OCI-M2 (cell line): ENCODE measurements around the gene MEPE.

Source experiments
- DNase-seq: peaks from one replicate; lab custom pipeline; 2025; ENCODE audit not compliant: unreplicated experiment; lab: John Stamatoyannopoulos, UW

Gene MEPE, protein sequence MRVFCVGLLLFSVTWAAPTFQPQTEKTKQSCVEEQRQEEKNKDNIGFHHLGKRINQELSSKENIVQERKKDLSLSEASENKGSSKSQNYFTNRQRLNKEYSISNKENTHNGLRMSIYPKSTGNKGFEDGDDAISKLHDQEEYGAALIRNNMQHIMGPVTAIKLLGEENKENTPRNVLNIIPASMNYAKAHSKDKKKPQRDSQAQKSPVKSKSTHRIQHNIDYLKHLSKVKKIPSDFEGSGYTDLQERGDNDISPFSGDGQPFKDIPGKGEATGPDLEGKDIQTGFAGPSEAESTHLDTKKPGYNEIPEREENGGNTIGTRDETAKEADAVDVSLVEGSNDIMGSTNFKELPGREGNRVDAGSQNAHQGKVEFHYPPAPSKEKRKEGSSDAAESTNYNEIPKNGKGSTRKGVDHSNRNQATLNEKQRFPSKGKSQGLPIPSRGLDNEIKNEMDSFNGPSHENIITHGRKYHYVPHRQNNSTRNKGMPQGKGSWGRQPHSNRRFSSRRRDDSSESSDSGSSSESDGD

DNA sequence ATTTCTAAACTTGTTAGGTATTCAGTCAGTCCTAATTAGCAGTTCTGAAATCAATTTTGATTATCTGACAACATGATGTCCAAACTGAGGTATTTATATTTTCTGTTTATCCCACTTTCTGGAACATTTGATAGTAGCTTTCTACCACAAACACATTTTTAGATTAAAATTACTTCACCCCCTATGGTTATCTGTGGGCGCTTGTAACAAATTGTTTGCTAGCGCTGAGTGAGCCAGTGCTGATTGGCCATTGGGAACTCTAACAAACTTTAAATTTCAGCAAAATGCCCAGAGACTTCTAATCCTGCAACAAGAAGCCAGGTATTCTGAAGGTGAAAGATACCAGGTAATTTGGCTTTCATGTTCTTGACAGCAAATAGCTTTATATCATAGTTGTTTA is at the start of gene MEPE:
Gene MEPE, plus strand, starts transcription at position 301 of the 400 bp plus-strand sequence. CDS start 1,746 bp downstream, outside the sequence.
- no peak for DNase-seq

DNA sequence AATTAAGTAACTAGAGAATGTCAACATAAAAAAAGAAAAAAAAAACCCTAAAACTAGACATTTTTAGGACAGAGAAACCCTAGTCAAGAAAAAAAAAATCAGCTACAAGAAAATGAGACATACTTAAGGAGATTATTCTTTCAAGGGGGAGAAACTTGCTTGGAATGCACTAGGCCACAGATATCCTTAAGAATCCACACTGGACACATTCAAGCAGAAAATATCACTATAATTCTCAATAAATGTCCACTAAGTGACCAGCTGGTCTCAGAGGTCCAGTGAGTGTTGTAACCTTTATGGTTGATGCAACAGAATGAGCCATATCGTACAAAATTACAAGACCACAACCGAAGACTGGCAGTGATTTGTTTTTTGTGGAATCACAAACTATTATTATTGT is 49.0 kb upstream of the MEPE start:
- no peak for DNase-seq

DNA sequence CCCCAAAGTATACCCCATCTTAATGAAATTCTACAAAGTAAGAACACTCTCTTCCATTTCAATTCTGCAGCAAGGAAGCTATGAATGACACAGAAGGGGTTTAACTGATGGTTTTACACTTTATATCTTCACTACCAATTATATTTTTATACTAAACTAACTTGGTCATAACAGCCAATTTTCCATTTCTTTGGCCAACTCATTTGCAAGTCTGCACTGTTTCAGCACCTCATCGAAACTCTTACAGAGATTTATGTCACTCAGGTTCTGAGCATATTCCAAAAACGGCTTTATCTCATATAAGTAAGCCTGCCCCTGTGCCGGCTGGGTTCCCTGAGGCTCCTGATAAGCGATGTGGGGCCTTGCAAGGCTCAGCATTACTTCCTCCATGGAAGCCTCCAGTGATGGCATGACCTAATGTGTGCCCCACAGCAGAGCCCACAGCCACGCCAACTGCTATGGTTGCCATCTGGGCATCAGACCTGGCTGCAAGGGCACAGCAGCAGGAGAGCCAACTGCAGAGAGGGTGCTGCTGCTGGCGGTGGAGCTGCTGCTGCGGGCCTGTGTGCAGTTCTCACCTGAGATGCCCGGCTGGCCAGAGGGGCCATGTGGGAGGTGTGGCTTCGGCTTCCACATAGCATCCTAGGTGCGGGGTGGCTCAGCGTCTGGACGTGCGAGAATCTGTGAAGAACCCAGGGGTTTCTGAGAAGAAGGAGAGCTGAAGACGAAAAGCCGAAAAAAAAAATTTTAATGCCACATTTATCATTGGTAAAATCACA is 46.8 kb upstream of the MEPE start:
- no peak for DNase-seq

DNA sequence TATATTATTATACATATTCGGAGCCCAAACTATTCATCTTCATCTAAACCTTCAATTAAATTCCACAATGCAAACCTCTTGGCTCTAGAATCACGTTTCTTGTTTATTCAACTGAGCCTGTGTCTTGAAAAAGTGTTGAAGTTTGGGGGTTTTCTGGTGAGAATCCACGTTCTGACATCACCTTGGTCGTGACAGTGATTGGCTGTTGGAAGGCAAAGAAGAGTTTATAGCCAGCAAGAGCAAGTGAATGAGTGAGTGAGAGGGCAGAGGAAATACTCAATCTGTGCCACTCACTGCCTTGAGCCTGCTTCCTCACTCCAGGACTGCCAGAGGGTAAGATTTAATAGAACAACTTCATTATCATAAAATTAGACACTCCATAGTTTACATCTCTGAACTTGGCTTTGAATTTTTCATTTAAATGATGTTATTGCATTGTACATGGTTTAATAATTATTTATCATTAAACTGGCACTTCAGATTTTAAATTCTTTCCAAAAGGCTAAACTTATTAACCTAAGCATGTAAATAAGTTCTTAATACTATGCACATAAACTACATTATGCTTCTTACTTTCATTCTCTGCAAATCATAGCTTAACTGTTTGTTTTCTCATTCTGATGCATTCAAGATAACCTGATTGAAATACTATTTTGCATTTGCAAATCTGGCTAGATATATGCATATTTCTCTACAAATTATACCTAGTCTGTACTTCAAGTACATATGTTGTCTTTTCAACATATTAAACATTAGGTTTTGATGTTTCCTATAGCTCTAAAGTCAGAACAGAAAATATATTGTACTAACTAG is 33.3 kb upstream of the MEPE start, which contains the start of gene IBSP:
Gene IBSP, plus strand, starts transcription at position 254 of the 813 bp plus-strand sequence. CDS start 2,808 bp downstream, outside the sequence.
- DNase-seq: no peak

GRCh38 chr4:87802858-87803257 is 29.9 kb upstream of the MEPE start:
- no peak for DNase-seq

DNA sequence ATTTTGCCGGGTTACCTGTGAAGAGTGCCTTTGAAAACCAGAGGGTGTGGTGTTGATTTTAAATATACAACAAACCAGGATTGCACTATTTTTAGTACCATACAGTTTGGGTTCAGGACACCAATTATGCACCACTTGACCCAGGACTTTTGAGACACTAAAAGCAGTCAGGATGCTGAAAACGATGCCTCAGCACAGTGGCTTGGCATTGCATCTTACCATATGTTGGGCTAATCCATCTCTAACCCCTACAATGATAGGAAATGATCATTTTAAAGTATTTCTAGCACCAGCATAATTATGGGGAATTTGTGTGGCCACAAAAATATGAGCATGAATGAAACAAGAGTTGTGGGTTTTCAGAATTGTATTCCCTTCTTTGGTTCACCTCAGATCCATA is 29.3 kb upstream of the MEPE start:
- no peak for DNase-seq

DNA sequence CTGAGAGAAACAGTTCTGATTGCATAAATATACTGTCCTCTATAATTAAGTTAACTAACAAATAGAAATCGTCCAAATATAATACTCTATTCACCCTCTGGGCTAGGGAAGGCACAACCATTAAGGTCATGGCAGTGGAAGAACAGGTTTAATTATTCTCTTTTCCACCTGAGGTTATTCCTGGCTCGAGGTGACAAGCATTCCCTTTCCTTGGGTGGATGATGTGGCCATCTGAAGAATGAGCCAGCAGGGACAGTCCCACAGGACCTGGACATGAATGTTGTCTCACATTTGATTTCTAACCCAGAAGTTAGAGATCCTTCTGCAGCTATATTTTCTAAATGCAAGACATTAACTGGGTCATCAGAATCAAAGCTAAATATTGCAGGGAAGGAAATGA is 27.9 kb upstream of the MEPE start:
- DNase-seq: no peak

GRCh38 chr4:87805971-87806370 is 26.8 kb upstream of the MEPE start:
- no peak for DNase-seq

DNA sequence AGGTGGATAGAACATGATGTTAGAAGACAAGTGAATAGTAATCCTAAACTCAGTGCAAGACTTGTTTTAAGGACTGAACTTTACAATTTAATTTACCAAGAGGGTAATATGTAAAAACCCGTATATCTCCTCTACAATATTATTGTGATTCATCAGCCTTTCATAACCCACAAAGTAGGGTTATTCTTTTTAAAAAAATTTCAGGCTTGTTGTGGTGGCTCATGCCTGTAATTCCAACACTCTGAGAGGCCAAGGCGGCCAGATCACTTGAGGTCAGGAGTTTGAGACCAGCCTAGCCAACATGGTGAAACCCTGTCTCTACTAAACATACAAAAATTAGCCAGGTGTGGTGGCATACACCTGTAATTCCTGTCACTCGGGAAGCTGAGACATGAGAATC is 26.2 kb upstream of the MEPE start:
- no peak for DNase-seq

GRCh38 chr4:87807402-87807801 is 25.4 kb upstream of the MEPE start:
- DNase-seq: no peak

GRCh38 chr4:87811977-87812376 is 20.8 kb upstream of the MEPE start:
- no peak for DNase-seq

DNA sequence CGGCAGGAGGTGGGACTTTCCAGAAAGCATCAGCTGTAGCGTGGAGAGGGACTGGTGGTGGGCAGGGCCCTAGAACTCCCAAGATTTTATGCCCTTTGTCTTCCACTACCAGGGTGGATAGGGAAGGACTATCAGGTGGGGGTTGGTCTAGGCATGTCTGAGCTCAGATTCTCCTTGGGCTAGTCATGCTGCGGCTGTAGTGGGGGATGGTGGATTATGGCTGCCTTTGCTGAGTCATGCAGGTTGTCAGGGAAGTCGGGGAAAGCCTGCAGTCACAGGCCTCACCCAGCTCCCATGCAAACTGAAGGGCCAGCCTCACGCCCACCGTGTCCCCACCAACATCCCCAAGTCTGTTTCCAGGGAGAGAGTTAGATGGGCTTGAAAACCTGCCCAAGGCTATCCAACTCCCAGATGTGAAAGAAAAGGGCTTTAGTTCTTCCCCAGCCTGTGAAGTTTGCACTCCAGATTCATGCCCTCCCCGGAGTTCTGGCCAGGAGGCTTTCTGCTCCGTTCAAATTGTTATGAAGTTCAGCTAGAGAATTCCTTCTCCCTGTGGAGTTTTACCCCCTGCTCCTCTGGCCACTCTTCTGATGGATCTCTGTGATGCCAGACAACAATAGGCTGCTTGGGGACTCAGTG is 13.4 kb upstream of the MEPE start:
- no peak for DNase-seq

DNA sequence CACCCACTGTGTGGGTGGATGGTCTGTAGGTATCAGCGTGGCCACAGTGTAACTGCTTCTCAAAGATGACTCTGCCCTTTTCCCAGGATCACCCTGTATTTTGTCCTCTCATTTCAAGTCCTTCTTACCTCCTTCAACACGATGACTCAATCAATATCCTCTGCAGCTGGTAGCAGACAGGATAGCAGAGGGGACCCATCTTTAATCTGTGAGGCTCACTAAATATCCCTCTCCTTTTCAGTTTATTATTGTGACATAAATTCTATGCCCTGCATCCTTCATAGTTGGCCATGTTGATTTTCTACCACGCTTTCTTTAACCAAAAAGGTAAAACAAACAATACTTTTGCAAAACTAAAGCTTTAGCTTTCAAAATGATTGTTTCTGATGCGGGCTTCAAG is 9.6 kb upstream of the MEPE start:
- DNase-seq: no peak

DNA sequence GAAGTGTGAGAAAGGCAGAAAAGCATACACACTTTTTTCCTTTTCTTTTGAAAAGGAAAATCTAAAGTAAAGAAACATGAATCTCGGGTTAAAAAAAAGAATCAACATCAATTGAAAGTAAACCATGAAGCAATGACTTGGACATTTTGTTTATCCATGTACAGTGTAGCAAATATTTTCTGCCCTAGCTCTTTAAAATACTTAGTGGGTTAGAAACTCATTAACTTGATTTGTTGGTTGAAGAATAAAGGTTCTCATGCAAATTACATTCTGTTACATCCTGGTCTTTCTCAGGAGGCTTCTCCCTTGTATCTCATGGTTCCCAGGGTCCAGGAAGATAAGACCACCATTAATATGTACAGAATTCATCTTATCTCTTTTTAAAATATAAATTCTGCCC is 9.0 kb upstream of the MEPE start:
- no peak for DNase-seq

- no peak for DNase-seq
These were observed 8.4 kb upstream of the MEPE start for GRCh38 chr4:87824352-87824751.

GRCh38 chr4:87834401-87834800 is 1.6 kb downstream of the MEPE start:
- DNase-seq: no peak

- no peak for DNase-seq
These were observed 2.4 kb downstream of the MEPE start for GRCh38 chr4:87835197-87835596.

DNA sequence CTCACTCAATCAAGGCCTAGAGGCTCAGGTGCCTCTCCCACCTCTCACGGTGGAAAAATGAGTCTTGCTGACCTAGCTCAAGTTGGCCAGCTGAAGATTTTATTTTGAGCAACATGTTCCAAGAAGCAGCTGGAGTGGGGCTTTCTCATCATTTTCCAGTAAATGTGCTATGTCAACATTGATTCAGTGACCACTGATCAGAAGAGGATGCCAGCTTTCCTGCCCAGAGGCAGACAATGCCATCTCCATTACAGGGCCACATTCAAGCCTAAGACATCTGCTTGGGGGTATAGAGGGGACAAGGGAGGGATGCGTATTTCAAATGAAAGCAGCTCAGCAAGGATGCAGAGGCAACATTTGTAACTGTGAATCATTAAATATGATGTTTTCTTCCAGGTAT is 3.0 kb downstream of the MEPE start:
- no peak for DNase-seq

DNA sequence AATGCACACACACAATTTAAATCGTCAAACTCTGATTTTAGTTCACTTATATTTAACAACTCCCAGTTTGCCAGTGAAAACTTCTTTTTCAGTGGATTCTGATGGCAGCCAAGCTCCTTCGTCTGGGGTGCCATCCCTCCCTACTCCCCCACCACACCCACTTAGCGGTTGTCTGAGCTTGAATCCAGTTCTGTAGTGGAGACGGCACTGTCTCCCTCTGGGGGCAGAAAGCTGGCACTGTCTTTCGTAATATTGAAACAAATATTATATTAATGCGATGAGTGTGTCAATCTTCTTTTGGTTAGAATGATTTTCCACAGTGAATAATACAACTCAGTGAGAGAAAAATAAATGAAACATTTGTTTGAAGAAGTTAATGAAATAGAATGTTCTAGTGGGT is 5.4 kb downstream of the MEPE start:
- no peak for DNase-seq

GRCh38 chr4:87838890-87839591 is 6.3 kb downstream of the MEPE start:
- DNase-seq: no peak
